ENCODE measurements around the gene PDE11A. TPM values are rescaled to one million over a fixed set of nuclear protein-coding genes. Genes with fewer than 3 reads are reported as not detected.

PDE11A gene
- total and polyA plus RNA-seq, 8 donors, result 0.28 to 5.0 (median 1.7) TPM

GRCh38 chr2:177705511-177706173 is 366.9 kb downstream of the PDE11A start:
- no peak overlapping the region for H3K27ac ChIP-seq
- H3K36me3 ChIP-seq, result no peaks in the 10 kb centered on the region
- H3K4me1 ChIP-seq, result no peaks in the 10 kb centered on the region
- WGBS, 2 donors, result 93 to 95% methylated on average over 4 of the region's 4 CpGs
- no peaks in the 10 kb centered on the region for H3K27me3 ChIP-seq
- no peak for TF ChIP-seq CTCF (IDR thresholded peaks at IDR 0.05)
- no peak overlapping the region for H3K4me3 ChIP-seq
- DNase-seq, result no peak
- intact Hi-C loops (cut with DNase I), result no loop called here
- FAIRE-seq, result no peak
- H3K9me3 ChIP-seq, result no peaks in the 10 kb centered on the region
- ATAC-seq, result no peak

- TF ChIP-seq CTCF (IDR thresholded peaks at IDR 0.05), result no peak
- intact Hi-C loops (cut with DNase I), result no loop called here
Measured at GRCh38 chr2:177703159-177703558, 369.4 kb downstream of the PDE11A start.

GRCh38 chr2:177698281-177698680 is 374.3 kb downstream of the PDE11A start:
- peaks cover 0 to 4% (median 0%) of the 10 kb centered on the region in 3 donors for H3K4me1 ChIP-seq
- H3K9me3 ChIP-seq, result no peaks in the 10 kb centered on the region
- FAIRE-seq, result no peak
- no peaks in the 10 kb centered on the region for H3K36me3 ChIP-seq
- 73 to 75% methylated on average over 3 of the region's 3 CpGs for WGBS, 2 donors
- no peak overlapping the region for H3K4me3 ChIP-seq
- H3K27me3 ChIP-seq, result no peaks in the 10 kb centered on the region
- intact Hi-C loops (cut with DNase I), result no loop called here
- no peak for DNase-seq
- no peak for ATAC-seq
- H3K27ac ChIP-seq, result no peak overlapping the region
- no peak for TF ChIP-seq CTCF (IDR thresholded peaks at IDR 0.05)

More at GRCh38 chr2:177703159-177703558, 369.4 kb downstream of the PDE11A start:
- 98 to 99% methylated on average over 1 of the region's 1 CpG for WGBS, 2 donors
- Histone ChIP-seq H3K9me3 (no peaks in the 10 kb centered on the region), H3K27me3 (no peaks in the 10 kb centered on the region), H3K4me3 (no peak overlapping the region), H3K27ac (no peak overlapping the region), H3K36me3 (no peaks in the 10 kb centered on the region), H3K4me1 (no peaks in the 10 kb centered on the region)
- DNase-seq (no peak), FAIRE-seq (no peak), ATAC-seq (no peak)

DNA sequence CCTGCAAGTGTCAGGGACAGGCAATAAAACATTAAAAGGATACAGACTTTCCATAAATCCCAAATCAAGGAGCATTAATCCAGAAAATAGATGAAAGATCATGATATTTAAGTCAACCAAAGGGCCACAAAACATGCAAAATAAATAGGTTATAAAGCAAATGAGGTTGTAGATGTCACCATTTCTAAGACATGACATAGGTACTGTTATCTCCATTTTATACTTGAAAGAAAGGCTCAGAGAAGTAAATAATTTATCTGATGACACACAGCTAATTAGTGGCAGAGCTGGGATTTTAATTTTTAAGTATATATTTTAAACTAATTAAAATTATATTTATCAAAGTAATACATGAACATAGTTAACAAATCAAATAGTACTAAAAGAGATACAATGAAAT is 378.2 kb downstream of the PDE11A start:
- H3K9me3 ChIP-seq, result no peaks in the 10 kb centered on the region
- TF ChIP-seq CTCF (IDR thresholded peaks at IDR 0.05), result no peak
- no peaks in the 10 kb centered on the region for H3K27me3 ChIP-seq
- ATAC-seq, result no peak
- no peak overlapping the region for H3K4me3 ChIP-seq
- FAIRE-seq, result no peak
- no peaks in the 10 kb centered on the region for H3K36me3 ChIP-seq
- no peak overlapping the region for H3K27ac ChIP-seq
- intact Hi-C loops (cut with DNase I), result no loop called here
- no peak for DNase-seq
- peaks cover 0 to 14% (median 11%) of the 10 kb centered on the region in 3 donors for H3K4me1 ChIP-seq

DNA sequence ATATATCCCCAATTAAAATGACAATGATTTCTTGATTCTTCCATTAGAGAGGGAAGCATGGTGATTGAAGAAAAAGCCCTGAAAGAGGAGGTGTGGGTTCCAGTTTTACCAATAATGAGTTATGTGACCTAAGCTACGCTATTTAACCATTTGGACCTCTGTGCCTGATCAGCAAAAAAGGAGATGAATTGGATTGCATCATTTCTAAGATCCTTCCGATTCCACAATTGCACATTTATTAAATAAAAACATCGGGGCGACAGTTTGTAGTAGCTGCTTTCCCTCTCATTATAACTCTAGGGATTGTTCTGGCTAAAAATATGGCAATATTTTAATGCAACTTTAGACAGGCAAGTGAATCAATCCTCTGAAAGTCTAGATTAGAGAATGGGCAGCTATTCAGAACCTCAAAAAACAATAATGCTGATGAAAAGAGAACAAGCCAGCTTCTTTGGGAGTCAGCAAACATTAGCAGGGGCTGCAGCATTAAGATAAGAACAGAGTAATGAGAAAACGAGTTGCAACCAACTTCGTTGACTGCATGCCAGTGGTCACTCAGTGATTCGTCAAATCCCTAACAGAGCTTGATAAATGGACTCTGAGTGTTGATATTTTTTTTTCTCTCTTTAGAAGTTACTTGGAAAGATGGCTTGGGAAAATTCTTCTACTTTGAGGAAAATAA is 378.8 kb downstream of the PDE11A start:
- ATAC-seq, result peak in 2 of 4 donors; percentile 40 to 65
- WGBS, 2 donors, result 45 to 48% methylated on average over 7 of the region's 7 CpGs
- no peak for FAIRE-seq

More for the DNA sequence above, 378.8 kb downstream of the PDE11A start:
- intact Hi-C loops (cut with DNase I), result no loop called here
- Histone ChIP-seq H3K4me1 (peaks cover 0 to 14% (median 11%) of the 10 kb centered on the region in 3 donors), H3K9me3 (no peaks in the 10 kb centered on the region), H3K4me3 (no peak overlapping the region), H3K36me3 (no peaks in the 10 kb centered on the region), H3K27me3 (no peaks in the 10 kb centered on the region), H3K27ac (peak overlapping the region in 1 of 4 donors; percentile 50)
- no peak for TF ChIP-seq CTCF (IDR thresholded peaks at IDR 0.05)
- DNase-seq, result peak in 1 of 6 donors; percentile 15

Measured in pancreas (tissue), 10 donors.